PFSK-1 (cell line): ENCODE results near the gene MEF2D. TPM values are rescaled to one million over a fixed set of nuclear protein-coding genes. Genes with fewer than 3 reads are reported as not detected.
A peak's percentile ranks its signal among the peaks of the same experiment; 100 is the strongest.

Experiments
- FOXP2 ChIP-seq: optimal IDR thresholded peaks from 2 replicates; pipeline ENCODE3; 2011; ENCODE audit warnings: borderline replicate concordance, control low read depth, inconsistent platforms; ENCODE audit not compliant: insufficient read depth; ENCODE audit errors: extremely low read length, extremely low read depth
- POLR2AphosphoS5 ChIP-seq: IDR thresholded peaks from 2 replicates; pipeline ENCODE4 v1.6.1; 2012; ENCODE audit warnings: low read depth, mild to moderate bottlenecking, control low read depth, low read length, moderate library complexity
- SIN3A ChIP-seq: IDR thresholded peaks from 2 replicates; pipeline ENCODE4 v1.6.1; 2012; ENCODE audit warnings: mild to moderate bottlenecking, low read length, moderate library complexity, borderline replicate concordance; ENCODE audit not compliant: insufficient read depth
- TAF1 ChIP-seq: IDR thresholded peaks from 2 replicates; pipeline ENCODE4 v1.6.1; 2012; ENCODE audit warnings: low read length, control low read depth, borderline replicate concordance; ENCODE audit not compliant: insufficient read depth
- polyA plus RNA-seq: library from polyadenylated mRNA; unstranded; fragments of >200 nt; gene quantifications from one replicate; pipeline ENCODE4 v1.2.1, GENCODE V29; 2012; ENCODE audit warnings: low read depth, missing spikeins; ENCODE audit not compliant: insufficient read length
- TF ChIP-seq, protein P1 (sequence below), 2 experiments: IDR thresholded peaks; 2 replicates each; pipeline versions ENCODE4 v1.6.1 to v1.8.0; 2011 to 2012; ENCODE audit warnings: low read depth in 2 of 2, low read length in 2 of 2, control low read depth in 1 of 2, inconsistent platforms in 1 of 2, mild to moderate bottlenecking in 1 of 2, moderate library complexity in 1 of 2; ENCODE audit not compliant: insufficient read depth in 1 of 2

MEF2D gene
- polyA plus RNA-seq: 78.8 TPM

DNA sequence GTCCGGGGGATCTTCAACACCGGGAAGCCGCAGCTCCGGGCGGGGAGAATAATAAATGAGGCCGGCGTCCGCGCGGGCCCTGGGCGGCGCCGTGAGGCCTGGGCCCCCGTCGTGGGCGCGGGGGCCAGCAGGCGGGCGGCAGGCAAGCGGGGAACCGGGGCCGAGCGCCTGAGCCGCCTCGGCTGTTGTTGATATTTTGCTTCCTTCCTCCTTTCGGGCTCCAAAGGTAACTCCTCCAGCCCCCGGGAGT lies at the start of gene MEF2D:
Gene MEF2D (minus strand): TSS at position 233 of the 250 bp plus-strand sequence. CDS start 17,483 bp downstream, outside the sequence.
- no peak; the same call in 1 of the 2 replicates for TF ChIP-seq SIN3A
- 0 out of 2 replicates have a peak, but pooled peaks have one; percentile 45 for TF ChIP-seq POLR2AphosphoS5
- peak; percentile 80; the same call in 1 of the 2 replicates for TF ChIP-seq TAF1
- TF ChIP-seq, protein P1, sequence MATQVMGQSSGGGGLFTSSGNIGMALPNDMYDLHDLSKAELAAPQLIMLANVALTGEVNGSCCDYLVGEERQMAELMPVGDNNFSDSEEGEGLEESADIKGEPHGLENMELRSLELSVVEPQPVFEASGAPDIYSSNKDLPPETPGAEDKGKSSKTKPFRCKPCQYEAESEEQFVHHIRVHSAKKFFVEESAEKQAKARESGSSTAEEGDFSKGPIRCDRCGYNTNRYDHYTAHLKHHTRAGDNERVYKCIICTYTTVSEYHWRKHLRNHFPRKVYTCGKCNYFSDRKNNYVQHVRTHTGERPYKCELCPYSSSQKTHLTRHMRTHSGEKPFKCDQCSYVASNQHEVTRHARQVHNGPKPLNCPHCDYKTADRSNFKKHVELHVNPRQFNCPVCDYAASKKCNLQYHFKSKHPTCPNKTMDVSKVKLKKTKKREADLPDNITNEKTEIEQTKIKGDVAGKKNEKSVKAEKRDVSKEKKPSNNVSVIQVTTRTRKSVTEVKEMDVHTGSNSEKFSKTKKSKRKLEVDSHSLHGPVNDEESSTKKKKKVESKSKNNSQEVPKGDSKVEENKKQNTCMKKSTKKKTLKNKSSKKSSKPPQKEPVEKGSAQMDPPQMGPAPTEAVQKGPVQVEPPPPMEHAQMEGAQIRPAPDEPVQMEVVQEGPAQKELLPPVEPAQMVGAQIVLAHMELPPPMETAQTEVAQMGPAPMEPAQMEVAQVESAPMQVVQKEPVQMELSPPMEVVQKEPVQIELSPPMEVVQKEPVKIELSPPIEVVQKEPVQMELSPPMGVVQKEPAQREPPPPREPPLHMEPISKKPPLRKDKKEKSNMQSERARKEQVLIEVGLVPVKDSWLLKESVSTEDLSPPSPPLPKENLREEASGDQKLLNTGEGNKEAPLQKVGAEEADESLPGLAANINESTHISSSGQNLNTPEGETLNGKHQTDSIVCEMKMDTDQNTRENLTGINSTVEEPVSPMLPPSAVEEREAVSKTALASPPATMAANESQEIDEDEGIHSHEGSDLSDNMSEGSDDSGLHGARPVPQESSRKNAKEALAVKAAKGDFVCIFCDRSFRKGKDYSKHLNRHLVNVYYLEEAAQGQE (IDR thresholded peaks at IDR 0.05; ENCODE audit: insufficient read depth in 1 of 2, low read depth in 2 of 2, low read length in 2 of 2): no peak
- no peak for TF ChIP-seq FOXP2

DNA sequence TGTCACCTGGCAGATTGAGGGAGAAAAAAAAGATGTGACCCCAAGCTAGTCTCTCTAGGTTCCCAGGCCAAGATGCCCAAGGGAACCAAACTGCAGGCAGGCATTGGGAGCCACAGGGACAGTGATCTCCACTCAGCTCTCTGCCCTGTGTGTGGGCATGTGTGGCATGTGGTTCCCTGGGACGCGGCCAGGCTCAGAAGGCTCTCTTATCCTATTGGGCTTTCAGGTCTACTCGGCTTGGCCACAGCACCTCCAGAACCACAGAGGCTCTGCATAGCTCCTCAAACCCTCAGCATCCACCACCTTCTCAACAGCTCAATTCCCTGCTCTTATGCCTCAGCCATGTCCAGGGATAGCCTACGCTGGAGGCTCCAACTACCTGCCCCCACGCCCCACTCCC lies 49.8 kb upstream of the MEF2D start:
- TF ChIP-seq POLR2AphosphoS5: no peak
- TF ChIP-seq FOXP2: no peak
- TF ChIP-seq SIN3A: no peak
- no peak for TF ChIP-seq TAF1
- TF ChIP-seq, protein P1 (IDR thresholded peaks at IDR 0.05; ENCODE audit: insufficient read depth in 1 of 2, low read depth in 2 of 2, low read length in 2 of 2): no peak

DNA sequence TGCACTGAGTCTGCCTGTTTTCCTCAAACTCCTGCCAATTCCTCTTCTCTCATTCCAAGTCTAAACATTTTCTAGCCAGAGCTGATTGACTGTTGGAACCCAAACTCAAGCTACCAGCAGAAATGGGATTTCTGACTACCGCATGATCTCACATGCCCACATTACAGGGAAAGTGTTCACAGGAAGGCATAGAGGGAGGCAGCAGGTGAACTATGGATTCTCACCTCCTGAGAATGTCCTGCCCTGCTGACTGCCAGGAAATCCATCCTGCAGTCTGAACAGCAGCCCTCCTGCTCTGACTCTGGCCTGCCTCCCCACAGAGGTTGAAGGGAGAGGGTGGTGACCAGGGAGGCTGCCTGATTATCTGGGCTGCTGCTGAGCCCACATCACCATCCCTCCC lies 49.3 kb upstream of the MEF2D start:
- no peak for TF ChIP-seq SIN3A
- TF ChIP-seq FOXP2: no peak

DNA sequence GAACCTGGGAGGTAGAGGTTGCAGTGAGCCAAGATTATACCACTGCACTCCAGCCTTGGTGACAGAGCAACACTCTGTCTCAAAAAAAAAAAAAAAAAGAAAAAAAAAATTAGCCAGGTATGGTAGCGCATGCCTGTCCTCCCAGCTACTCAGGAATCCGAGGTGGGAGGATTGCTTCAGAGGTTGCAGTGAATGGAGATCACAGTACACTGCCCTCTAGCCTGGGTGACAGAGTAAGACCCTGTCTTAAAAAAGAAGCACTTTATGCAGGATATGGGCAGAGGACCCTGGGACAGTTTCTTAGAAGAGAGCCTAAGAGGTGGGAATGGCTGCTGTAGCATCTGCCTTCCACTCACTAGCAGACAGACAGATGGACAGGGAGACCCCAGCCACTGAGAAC lies 48.8 kb upstream of the MEF2D start:
- TF ChIP-seq POLR2AphosphoS5 (no peak), SIN3A (no peak), TAF1 (no peak), FOXP2 (no peak)
- TF ChIP-seq, protein P1 (IDR thresholded peaks at IDR 0.05; ENCODE audit: insufficient read depth in 1 of 2, low read depth in 2 of 2, low read length in 2 of 2): no peak

DNA sequence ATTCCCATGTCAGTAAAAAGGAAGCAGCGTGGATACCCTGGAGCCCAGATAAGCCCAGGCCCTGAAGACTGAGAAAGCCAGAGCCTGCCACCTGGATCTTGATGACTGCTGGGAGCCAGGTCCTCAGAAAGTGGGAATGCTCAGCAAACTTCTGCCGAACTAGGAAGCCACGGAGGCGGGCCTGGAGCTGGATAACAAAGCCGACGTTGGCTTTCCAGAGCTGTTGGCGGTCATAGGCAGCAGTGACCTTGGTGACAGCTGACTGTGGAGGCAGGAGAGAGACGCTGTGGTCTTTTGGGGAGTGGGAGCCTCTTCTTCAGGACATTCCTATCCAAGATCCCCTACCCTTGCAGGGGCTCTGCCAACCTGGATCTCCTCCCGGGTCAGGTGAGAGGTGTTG lies 47.4 kb upstream of the MEF2D start:
- TF ChIP-seq, protein P1 (IDR thresholded peaks at IDR 0.05; ENCODE audit: insufficient read depth in 1 of 2, low read depth in 2 of 2, low read length in 2 of 2): no peak
- TF ChIP-seq FOXP2: no peak
- TF ChIP-seq TAF1: no peak
- TF ChIP-seq POLR2AphosphoS5: no peak
- no peak for TF ChIP-seq SIN3A

DNA sequence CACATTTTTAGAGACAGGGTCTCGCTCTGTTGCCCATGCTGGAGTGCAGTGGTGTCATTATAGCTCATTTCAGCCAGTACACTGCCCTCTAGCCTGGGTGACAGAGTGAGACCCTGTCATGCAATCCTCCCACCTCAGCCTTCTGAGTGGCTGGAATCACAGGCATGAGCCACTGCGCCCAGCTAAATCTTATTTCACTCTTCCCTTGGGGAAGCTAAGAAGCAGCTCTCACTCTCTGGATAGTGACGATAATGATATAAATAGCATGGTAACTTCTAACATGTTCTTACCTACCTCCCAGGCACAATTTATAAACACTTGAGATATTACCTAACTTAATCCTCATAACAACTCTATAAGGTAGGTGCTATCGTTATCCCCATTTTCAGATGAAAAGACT lies 46.9 kb upstream of the MEF2D start:
- no peak for TF ChIP-seq POLR2AphosphoS5
- TF ChIP-seq FOXP2: no peak
